Kidney epithelial cell (primary cell): ENCODE results near the gene NRARP. TPM values are rescaled to one million over a fixed set of nuclear protein-coding genes. Genes with fewer than 3 reads are reported as not detected.
"Not testable (repeated sequence)": the region's sequence is repeated elsewhere in the genome, so short reads cannot be mapped to it uniquely, and the experiment has no call there.

Experiments used
- DNase-seq: peaks from one replicate; pipeline ENCODE4 v3.0.0-alpha.2; 2010; ENCODE audit warnings: low read depth
- H3K27me3 ChIP-seq: 2 replicates; pipeline ENCODE4 v1.6.0; 2011; ENCODE audit warnings: low read length; ENCODE audit not compliant: control insufficient read depth, insufficient read depth
- H3K36me3 ChIP-seq: 2 replicates; pipeline ENCODE4 v1.5.1; 2011; ENCODE audit warnings: low read length; ENCODE audit not compliant: control insufficient read depth, insufficient read depth
- H3K4me3 ChIP-seq: 2 replicates; pipeline ENCODE4 v1.5.1; 2011; ENCODE audit warnings: low read depth, mild to moderate bottlenecking, control low read depth, low read length
- CTCF ChIP-seq: IDR thresholded peaks from 2 replicates; pipeline ENCODE4 v1.5.1; 2011; ENCODE audit warnings: mild to moderate bottlenecking, moderate library complexity, low read length, control low read depth, inconsistent platforms; ENCODE audit not compliant: insufficient read depth, poor library complexity, severe bottlenecking
- total RNA-seq: library from RNA; depleted of rRNA; stranded (reverse); fragments of >200 nt; gene quantifications from 2 replicates; pipeline ENCODE4 v1.2.3, GENCODE V29; 2015

NRARP gene
- total RNA-seq, 1 donor from 2014 or later: 8.4 TPM

GRCh38 chr9:137342482-137342881, 40.4 kb upstream of the NRARP start:
- no peak for TF ChIP-seq CTCF
- Histone ChIP-seq H3K4me3 (no peak overlapping the region), H3K27me3 (no peaks in the 10 kb centered on the region), H3K36me3 (no peaks in the 10 kb centered on the region)
- DNase-seq: no peak

GRCh38 chr9:137341227-137341626, 39.2 kb upstream of the NRARP start:
- no peak for DNase-seq
- H3K4me3 ChIP-seq: no peak overlapping the region
- no peaks in the 10 kb centered on the region for H3K27me3 ChIP-seq
- no peaks in the 10 kb centered on the region for H3K36me3 ChIP-seq
- no peak for TF ChIP-seq CTCF

GRCh38 chr9:137339908-137340462, 37.9 kb upstream of the NRARP start:
- H3K27me3 ChIP-seq, H3K36me3 ChIP-seq, H3K4me3 ChIP-seq, DNase-seq: not testable (repeated sequence)

GRCh38 chr9:137339045-137339907, 37.2 kb upstream of the NRARP start:
- Histone ChIP-seq H3K36me3 (no peaks in the 10 kb centered on the region), H3K4me3 (no peak overlapping the region), H3K27me3 (no peaks in the 10 kb centered on the region)
- no peak for TF ChIP-seq CTCF
- DNase-seq: no peak

- H3K36me3 ChIP-seq: no peaks in the 10 kb centered on the region
- TF ChIP-seq CTCF: no peak
- no peak for DNase-seq
- no peaks in the 10 kb centered on the region for H3K27me3 ChIP-seq
- no peak overlapping the region for H3K4me3 ChIP-seq
Measured at GRCh38 chr9:137336735-137337134, 34.7 kb upstream of the NRARP start.

- Histone ChIP-seq H3K36me3 (no peaks in the 10 kb centered on the region), H3K4me3 (no peak overlapping the region), H3K27me3 (no peaks in the 10 kb centered on the region)
- no peak for TF ChIP-seq CTCF
- no peak for DNase-seq
Measured at GRCh38 chr9:137333016-137333671, 31.1 kb upstream of the NRARP start.
